Stimulated activated effector memory CD8-positive, alpha-beta T cell treated with anti-CD3 and anti-CD28 coated beads, Interleukin-12 subunit alpha, Interleukin-12 subunit beta, amount 100 ng/mL, for 72 hours (primary cell): ENCODE measurements around the gene PYGO2.
A peak's percentile ranks its signal among the peaks of the same experiment; 100 is the strongest.

Experiments
- ATAC-seq: fragments of 150-1000 bp; cut with Tn5 transposase; 2 replicates; pipeline ENCODE4 v1.10.0; 2021
- DNase-seq, 2 donors: peaks; one replicate each; pipeline ENCODE4 v3.0.0; 2021 to 2022; ENCODE audit warnings: low spot score in 2 of 2
- H3K27ac Mint-ChIP-seq: one replicate; pipeline ENCODE4 v1.8.0; 2022; ENCODE audit warnings: mild to moderate bottlenecking, mixed read lengths
- H3K36me3 Mint-ChIP-seq: one replicate; pipeline ENCODE4 v1.8.0; 2022; ENCODE audit warnings: mild to moderate bottlenecking, mixed read lengths
- H3K4me1 Mint-ChIP-seq: one replicate; pipeline ENCODE4 v1.8.0; 2022; ENCODE audit warnings: mixed read lengths
- H3K4me3 Mint-ChIP-seq: one replicate; pipeline ENCODE4 v1.8.0; 2022; ENCODE audit warnings: mild to moderate bottlenecking, mixed read lengths
- H3K9me3 Mint-ChIP-seq: one replicate; pipeline ENCODE4 v1.8.0; 2022; ENCODE audit warnings: mixed read lengths

The PYGO2 gene

DNA sequence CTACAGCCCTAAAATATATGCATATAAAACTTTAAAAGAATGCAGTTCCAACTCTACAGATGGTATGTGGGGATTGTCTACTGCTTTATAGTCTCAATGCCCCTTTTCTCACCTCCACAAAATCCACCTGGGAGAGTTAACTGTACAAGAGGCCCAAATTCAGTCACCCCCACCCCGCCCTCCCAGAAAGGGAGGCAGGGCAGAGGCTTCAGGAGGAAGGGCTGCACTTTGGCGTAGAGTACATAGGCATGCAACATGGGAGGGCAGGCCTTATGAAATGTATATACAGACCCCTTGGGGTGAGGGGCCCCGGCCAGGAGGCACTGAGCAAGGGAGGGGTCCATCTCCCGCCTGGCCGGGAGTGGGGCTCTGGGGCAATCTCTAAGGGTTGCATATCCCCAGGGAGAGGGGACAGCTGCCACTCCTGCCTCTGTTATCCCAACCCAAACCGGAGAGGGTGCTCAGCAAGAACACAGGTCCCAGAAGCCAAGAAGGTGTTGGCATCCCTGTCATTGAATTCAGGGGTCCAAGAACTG is 1.3 kb upstream of the PYGO2 start:
- peaks cover 81% of the 10 kb centered on the region for H3K36me3 Mint-ChIP-seq
- H3K27ac Mint-ChIP-seq: peak overlapping the region; percentile 81
- ATAC-seq (no peak), DNase-seq (no peak)
- no peaks in the 10 kb centered on the region for H3K9me3 Mint-ChIP-seq
- H3K4me3 Mint-ChIP-seq: peak overlapping the region; percentile 80
- peaks cover 52% of the 10 kb centered on the region for H3K4me1 Mint-ChIP-seq

DNA sequence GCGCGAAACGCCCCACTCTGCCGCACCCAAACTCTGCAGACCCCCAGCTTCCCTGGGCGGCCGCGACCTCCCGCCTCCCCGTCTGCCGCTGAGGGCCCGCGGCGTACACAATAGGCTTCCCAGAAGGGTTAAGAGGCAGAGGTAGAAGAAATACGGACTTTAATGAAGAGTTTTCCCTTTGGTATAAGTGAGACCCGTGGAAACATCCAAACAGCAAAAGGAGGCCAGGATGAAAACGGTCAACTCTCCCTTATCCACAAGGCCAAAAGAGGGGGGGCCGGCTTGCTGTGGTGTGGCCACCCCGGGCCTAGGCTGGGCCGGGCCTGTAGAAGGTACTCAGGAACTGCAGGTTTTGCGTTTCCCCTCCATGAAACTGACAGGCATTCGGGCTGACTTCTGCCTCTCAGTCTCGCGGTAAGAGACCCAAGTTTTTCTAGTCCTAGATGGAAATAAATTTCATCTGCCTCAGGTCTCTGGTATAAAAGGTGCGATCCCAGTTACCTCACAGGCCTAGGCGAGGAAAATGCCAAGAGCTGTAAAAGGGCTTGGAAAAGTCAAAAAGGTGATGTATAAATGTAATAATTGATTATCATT is 671 bp upstream of the PYGO2 start:
- H3K9me3 Mint-ChIP-seq: no peaks in the 10 kb centered on the region
- peaks cover 47% of the 10 kb centered on the region for H3K4me1 Mint-ChIP-seq
- ATAC-seq: peak; percentile 20
- H3K4me3 Mint-ChIP-seq: peak overlapping the region; percentile 80
- no peak for DNase-seq
- H3K36me3 Mint-ChIP-seq: peaks cover 81% of the 10 kb centered on the region
- peak overlapping the region; percentile 81 for H3K27ac Mint-ChIP-seq

DNA sequence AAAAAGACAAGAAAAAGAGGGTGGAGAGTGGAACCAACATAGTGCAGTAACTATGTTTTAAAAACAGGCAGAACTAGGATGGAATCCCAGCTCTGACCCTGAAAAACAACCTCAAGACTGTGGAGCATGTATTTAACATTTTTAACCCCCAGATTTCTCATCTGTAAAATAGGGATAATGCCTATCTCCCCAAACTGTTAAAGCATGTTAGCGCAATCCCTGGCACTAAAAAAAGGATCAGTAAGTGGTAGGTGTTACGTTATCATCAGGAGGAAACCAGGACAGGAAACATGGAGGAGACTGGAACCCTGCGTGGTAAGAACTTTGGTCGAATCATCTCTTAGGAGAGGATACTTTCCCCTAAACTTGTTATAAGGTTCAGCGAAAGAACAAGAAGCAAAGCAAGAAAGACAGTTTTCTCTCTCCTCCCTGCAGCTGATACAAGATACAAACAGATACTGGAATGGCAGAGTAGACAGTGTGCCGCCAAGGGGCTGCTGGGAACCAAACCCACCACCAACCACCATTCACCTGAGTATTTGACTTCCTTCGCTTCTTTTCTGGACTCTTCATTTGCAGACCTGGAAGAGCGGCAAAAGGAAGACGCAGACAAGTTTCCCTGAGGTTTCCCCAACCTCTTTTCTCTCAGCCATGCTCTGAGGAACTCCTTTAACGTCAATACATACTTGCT is 991 bp downstream of the PYGO2 start:
- peak overlapping the region; percentile 80 for H3K4me3 Mint-ChIP-seq
- peaks cover 72% of the 10 kb centered on the region for H3K36me3 Mint-ChIP-seq
- ATAC-seq (no peak), DNase-seq (no peak)
- H3K9me3 Mint-ChIP-seq: no peaks in the 10 kb centered on the region
- H3K4me1 Mint-ChIP-seq: peaks cover 61% of the 10 kb centered on the region
- H3K27ac Mint-ChIP-seq: peak overlapping the region; percentile 81

DNA sequence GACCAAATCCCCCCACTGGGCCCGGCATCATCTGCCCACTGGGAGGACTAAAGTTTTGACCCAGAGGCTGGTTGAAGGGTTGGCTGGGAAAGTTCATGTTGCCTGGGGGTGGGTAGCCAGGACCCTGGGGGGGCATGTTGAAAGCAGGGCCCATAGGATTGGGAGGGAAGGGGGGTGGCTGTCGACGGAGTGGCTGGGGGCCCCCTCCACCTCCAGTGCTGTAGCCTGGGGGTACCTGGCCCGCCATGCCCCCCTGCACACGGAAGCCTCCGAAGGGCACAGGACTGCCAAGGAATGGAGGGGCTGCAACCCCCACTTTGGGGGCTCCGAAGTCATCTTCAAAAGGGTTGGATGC is 2.2 kb downstream of the PYGO2 start:
- peak overlapping the region; percentile 80 for H3K4me3 Mint-ChIP-seq
- H3K27ac Mint-ChIP-seq: peak overlapping the region; percentile 23
- ATAC-seq: no peak
- peaks cover 66% of the 10 kb centered on the region for H3K4me1 Mint-ChIP-seq
- H3K9me3 Mint-ChIP-seq: no peaks in the 10 kb centered on the region
- peaks cover 69% of the 10 kb centered on the region for H3K36me3 Mint-ChIP-seq
- DNase-seq: no peak

DNA sequence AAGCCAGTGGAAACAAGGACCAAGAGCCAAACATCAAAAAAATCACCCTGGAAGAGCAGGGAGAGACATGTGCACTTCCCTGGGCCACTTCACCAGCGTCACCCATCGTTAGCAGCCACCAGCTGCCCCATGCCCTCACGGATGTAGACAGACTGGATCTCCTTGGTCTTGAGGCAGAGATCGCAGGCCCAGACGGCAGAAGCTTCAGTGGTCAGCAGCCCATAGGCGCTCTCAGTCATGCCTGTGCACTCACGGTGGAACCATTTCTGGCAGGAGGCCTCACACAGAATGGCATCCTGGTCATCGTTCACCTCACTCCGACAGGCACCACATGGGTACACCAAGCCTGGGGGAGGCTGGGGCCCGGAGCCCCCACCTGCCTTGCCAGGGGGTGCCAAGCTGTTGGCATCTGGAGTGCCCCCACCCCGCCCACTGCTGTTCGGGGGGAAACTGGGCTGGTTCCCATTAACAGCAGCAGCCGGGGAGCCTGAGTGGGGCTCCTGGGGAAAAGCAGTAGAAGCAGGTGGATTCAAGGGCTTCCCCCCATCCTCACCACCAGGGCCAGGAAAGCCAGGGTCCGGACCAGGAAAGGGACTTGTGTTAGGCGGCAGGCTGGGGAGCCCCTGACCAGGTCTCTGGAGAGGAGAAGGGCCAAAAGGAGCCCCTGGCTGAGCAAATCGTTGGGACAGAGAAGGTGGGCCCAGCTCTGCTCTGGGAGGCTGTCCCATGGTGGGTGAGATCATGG is 2.7 kb downstream of the PYGO2 start:
- peaks cover 68% of the 10 kb centered on the region for H3K36me3 Mint-ChIP-seq
- H3K4me1 Mint-ChIP-seq: peaks cover 69% of the 10 kb centered on the region
- ATAC-seq (no peak), DNase-seq (no peak)
- peak overlapping the region; percentile 80 for H3K4me3 Mint-ChIP-seq
- H3K27ac Mint-ChIP-seq: peak overlapping the region; percentile 40
- H3K9me3 Mint-ChIP-seq: no peaks in the 10 kb centered on the region

DNA sequence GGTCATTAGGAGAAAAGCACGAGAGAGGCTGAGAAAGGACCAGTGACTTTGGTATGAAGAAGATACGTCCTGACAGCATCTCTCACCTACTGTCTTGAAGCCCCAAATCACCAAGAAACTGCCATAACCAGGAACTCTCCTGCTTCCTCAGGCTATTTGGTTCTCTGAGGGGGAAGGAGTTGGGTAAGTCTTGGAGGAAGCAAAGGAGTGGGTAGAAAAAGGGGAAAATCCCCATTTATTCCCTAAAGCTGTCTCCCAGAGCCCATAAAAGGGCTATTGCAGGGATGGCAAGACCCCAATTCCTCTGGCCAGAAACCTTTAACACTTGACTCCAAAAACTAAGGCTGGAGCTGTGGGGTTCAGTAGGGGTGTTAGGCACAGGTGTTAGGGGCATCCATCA is 3.5 kb downstream of the PYGO2 start:
- ATAC-seq: no peak
- peaks cover 59% of the 10 kb centered on the region for H3K36me3 Mint-ChIP-seq
- H3K27ac Mint-ChIP-seq: peak overlapping the region; percentile 40

DNA sequence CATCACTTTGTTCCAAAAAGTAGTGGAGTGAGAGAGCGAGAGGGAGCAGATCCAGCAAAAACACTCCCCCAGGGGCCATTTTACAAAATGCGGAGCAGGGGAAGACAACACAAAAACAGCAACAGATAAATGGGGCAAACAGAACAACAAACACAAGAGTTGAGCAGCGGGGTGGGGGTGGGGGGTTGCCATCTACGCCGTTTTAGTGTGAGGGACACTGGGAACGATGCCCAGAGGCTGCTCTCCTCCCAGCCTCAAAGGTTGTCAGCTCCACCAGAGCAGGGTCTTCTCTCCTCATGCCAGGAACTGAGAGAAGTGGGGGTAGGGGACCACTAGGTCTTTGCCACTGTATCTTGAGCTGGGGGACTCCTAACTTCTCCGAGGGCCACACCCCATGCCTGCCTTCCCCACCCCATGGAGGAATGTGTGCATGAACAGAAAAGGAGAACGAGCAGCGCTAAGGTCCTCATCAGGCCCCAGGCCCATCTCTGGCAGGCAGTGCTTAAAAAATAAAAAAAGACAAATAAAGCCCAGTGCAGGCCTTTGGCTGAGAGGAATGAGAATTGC is 4.4 kb downstream of the PYGO2 start:
- DNase-seq: no peak
- no peaks in the 10 kb centered on the region for H3K9me3 Mint-ChIP-seq
- peak overlapping the region; percentile 99 for H3K27ac Mint-ChIP-seq
- H3K4me3 Mint-ChIP-seq: no peak overlapping the region
- peaks cover 71% of the 10 kb centered on the region for H3K4me1 Mint-ChIP-seq
- no peak for ATAC-seq
- H3K36me3 Mint-ChIP-seq: peaks cover 58% of the 10 kb centered on the region

More for the DNA sequence above, 3.5 kb downstream of the PYGO2 start:
- peaks cover 71% of the 10 kb centered on the region for H3K4me1 Mint-ChIP-seq
- no peak for DNase-seq
- no peak overlapping the region for H3K4me3 Mint-ChIP-seq
- no peaks in the 10 kb centered on the region for H3K9me3 Mint-ChIP-seq

DNA sequence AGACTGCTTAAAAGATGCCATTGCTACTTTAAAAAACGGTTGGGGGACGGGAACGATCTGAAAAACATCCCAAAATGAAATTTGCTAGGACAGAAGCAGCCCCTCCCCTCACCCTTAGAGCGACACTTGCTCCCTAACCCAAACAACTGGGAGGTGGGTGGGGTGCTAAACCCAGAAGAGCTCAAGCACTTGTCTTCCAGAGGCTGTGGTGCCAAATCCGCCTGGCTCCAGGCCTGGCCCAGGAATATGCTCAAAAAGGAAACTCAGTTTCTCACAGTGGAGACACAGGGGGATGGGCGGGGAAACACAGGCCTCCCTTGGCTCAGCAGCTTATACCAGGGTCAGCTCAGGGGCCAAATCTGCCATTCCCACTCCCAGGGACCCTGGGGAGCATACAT is 5.0 kb downstream of the PYGO2 start:
- Mint-ChIP-seq H3K36me3 (peaks cover 60% of the 10 kb centered on the region), H3K27ac (peak overlapping the region; percentile 99), H3K4me1 (peaks cover 77% of the 10 kb centered on the region), H3K9me3 (no peaks in the 10 kb centered on the region), H3K4me3 (peak overlapping the region; percentile 95)
- no peak for ATAC-seq
- no peak for DNase-seq

DNA sequence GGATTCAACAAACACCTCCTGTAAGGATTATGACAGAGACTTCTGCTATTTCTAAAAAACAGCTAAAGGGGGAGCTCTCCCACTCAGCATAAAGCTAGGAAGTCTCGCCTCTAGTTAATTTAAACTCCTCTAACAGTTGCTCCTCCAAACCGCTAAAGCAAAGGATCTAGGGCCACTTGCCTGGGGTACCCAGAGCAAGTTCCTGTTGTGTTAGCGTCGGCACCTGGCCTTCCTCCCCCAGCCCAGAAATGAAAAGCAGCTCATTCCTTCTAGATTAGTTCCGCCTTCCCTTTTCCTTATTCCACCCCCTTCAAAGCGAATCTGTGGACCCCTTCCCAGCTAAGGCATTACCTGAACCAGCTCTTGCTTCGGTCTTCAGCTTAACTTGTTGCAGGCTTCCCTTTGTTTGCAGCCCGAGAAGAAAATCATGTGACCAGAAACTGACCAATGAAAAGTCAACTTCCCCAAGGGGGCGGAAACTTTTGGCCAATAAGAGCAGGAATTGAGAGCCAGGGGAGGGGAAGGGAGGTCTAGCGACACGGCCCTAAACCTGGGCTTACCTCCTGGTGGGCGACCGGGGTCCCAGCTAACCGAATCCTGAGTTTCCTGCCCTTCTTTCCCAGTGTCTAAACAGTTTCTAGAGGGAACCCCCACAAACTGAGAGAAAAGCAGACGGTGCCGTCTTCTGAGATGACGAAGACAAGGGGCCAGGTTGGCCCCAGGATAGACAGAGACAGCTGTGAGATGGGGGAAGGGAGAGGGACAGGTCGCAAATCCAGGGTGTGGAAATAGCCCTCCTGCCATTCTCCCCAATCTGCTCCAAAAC is 5.7 kb downstream of the PYGO2 start, which contains the start of gene PBXIP1:
TSS of gene PBXIP1 (minus strand) at position 382 of the 826 bp plus-strand sequence. CDS start 2,378 bp downstream, outside the sequence.
- Mint-ChIP-seq H3K9me3 (no peaks in the 10 kb centered on the region), H3K4me1 (peaks cover 81% of the 10 kb centered on the region), H3K4me3 (peak within 1 kb of the TSS; percentile 95), H3K27ac (peak within 1 kb of the TSS; percentile 99), H3K36me3 (peaks cover 63% of the 10 kb centered on the region)
- ATAC-seq (peak; percentile 72), DNase-seq (peak; percentile 67 to 90)

DNA sequence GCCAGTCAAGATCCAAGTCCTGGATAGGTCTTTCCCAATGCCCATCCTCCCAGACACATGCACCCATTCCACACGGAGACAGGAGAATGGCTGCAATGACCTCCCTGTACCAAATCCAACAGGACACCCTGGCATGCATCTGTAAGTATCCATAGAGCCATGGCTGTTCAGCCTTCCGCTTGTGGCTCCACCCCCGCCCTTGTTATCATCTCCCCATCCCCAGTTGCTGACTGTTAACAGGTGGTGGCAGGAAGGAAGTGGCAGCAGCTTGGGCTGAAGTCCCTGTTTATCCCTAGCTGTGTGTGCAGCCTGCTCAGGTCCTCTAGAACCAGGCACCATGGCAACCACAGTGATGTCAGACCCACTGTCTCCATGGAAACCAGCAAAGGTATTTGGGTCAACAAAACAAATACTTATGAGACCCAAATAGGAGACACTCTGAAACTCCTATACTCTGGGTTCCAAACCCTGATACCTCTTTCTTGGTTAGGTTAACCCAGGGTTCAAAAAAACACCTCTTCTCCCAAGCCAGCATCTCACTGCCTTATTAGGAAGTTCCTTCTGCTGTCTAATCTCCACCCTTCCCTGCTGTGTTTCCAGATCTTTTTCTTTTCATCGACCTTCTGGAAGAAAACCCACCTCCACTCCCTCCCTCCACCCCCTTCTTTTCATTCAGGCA is 6.4 kb downstream of the PYGO2 start:
- H3K27ac Mint-ChIP-seq: peak overlapping the region; percentile 99

DNA sequence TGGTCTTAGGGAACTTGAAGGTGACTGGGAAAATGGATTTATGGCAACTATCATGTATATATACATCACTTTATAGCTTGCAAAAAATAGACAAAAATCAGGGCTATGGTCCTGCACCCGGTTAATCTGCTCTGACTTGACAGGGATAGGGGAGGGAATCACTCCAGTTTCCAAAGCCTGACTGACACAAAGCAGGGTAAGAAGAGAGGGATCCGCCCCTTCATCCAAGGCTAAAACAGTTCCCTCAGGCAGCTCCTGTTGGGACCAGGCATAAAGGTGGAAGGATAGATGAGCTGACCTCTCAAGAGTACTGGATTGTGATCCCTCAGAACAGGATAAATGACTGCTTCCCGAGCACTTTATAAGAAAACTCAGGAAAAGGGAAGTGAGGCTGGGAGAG is 7.0 kb downstream of the PYGO2 start:
- Mint-ChIP-seq H3K4me3 (peak overlapping the region; percentile 95), H3K36me3 (peaks cover 63% of the 10 kb centered on the region), H3K4me1 (peaks cover 75% of the 10 kb centered on the region), H3K27ac (peak overlapping the region; percentile 99), H3K9me3 (no peaks in the 10 kb centered on the region)
- DNase-seq (no peak), ATAC-seq (no peak)

More for the DNA sequence above, 6.4 kb downstream of the PYGO2 start:
- Mint-ChIP-seq H3K9me3 (no peaks in the 10 kb centered on the region), H3K4me3 (peak overlapping the region; percentile 95), H3K36me3 (peaks cover 68% of the 10 kb centered on the region), H3K4me1 (peaks cover 81% of the 10 kb centered on the region)
- DNase-seq (peak in 1 of 2 donors; percentile 83), ATAC-seq (peak; percentile 89)

DNA sequence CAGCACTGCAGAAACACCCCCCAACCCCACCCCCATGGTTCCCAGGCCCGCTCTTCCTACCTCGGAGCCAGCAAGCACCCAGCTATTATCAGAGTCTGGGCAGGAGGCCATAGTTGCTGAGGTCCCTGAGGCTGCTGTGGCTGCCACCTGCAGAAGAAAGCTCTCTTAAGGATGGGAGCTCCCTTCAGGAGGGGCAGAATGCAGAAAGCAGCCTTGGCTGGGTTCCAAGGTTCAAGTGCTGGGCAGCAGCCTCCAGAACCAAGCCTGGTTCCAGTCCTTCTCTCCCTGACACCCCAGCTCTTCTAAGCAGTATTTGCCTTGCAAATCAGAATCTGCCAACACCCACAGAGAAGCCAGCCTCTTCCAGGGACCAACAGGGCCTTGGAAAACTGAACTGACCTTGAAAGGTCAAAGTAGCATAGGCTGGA is 8.0 kb downstream of the PYGO2 start:
- H3K9me3 Mint-ChIP-seq: no peaks in the 10 kb centered on the region
- peak overlapping the region; percentile 95 for H3K4me3 Mint-ChIP-seq
- no peak for ATAC-seq
- no peak for DNase-seq
- H3K36me3 Mint-ChIP-seq: peaks cover 60% of the 10 kb centered on the region
- H3K27ac Mint-ChIP-seq: peak overlapping the region; percentile 99
- peaks cover 76% of the 10 kb centered on the region for H3K4me1 Mint-ChIP-seq

DNA sequence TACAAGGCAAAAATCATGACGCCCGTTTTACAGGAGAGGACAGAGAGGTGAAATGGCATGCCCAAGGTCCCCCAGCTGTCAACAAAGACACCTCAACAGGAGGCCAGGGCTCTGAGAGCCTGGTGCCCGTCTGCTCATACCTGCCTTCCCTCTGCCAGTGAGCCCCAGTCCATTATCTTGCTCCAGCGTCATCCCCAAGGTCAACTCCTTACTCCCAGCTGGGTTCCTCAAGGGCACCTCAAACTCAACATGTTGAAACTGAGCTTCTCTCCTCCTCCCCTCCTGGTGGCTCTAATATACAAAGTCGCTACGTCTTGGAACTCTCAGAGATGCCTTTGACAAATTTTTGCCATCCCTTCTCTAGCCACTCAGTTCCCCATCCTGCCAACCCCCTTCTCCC is 8.9 kb downstream of the PYGO2 start:
- DNase-seq (no peak), ATAC-seq (no peak)
- Mint-ChIP-seq H3K4me1 (peaks cover 80% of the 10 kb centered on the region), H3K27ac (peak overlapping the region; percentile 99), H3K9me3 (no peaks in the 10 kb centered on the region), H3K4me3 (peak overlapping the region; percentile 95), H3K36me3 (peaks cover 60% of the 10 kb centered on the region)
